ENCODE data around the gene RWDD2A. TPM values are rescaled to one million over a fixed set of nuclear protein-coding genes. Genes with fewer than 3 reads are reported as not detected.

Gene RWDD2A
- 4.1 and 8.3 TPM in 2 replicates for total RNA-seq (2011; cell fraction: chromatin; rRNA removed; ENCODE audit: low replicate concordance)
- 4.3 and 5.0 TPM in 2 replicates for total RNA-seq (2011; cell fraction: nucleolus; rRNA removed)
- 6.2 and 6.4 TPM in 2 replicates for total RNA-seq (2011; cell fraction: nucleoplasm; rRNA removed)
- 1.5 and 1.8 TPM in 2 replicates for total RNA-seq (2014; rRNA removed)
- 1.8 and 1.9 TPM in 2 replicates for total RNA-seq (2014; rRNA removed; fragmentation: Illumina TruSeq; extraction: Trizol)
- 1.6 TPM in 2 replicates for total RNA-seq (2015; rRNA removed; fragmentation: Illumina TruSeq; extraction: Trizol)
- 1.7 and 2.0 TPM in 2 replicates for total RNA-seq (2021)
- polyA plus RNA-seq (2011; rRNA removed) = 4.7 and 4.8 TPM in 2 replicates
- polyA plus RNA-seq (2011; cell fraction: cytosol; rRNA removed) = 1.1 and 2.8 TPM in 2 replicates
- 3.9 and 7.0 TPM in 2 replicates for polyA plus RNA-seq (2011; cell fraction: nucleus; rRNA removed)
- polyA plus RNA-seq (2012) = 1.6 and 3.9 TPM in 2 replicates
- polyA plus RNA-seq (2014; fragmentation: Illumina TruSeq; extraction: Trizol) = 2.0 and 2.1 TPM in 2 replicates
- polyA plus RNA-seq (2014; fragmentation: Nextera tagmentation; extraction: Ambion mirVana) = 1 to 10 TPM; 2.5 to 3.6 TPM
- polyA plus RNA-seq (2014; rRNA removed) = 1.8 and 2.6 TPM in 2 replicates
- 3.7 and 6.2 TPM in 2 replicates for polyA minus RNA-seq (2011; rRNA and poly(A)+ RNA removed)
- 1.2 and 1.4 TPM in 2 replicates for polyA minus RNA-seq (2011; cell fraction: cytosol; rRNA and poly(A)+ RNA removed)
- 2.8 and 7.2 TPM in 2 replicates for polyA minus RNA-seq (2011; cell fraction: nucleus; rRNA and poly(A)+ RNA removed)
- percentile 71 among the genes with signal in this experiment for Bru-seq, nascent RNA
- percentile 63 among the genes with signal in this experiment for BruChase-seq, experiment 1, labeled RNA remaining after a 2-hour chase
- BruChase-seq, experiment 2, labeled RNA remaining after a 6-hour chase = percentile 62 among the genes with signal in this experiment
- long read RNA-seq, experiment 1, partial matches to known transcripts = 2 of 7 reads
- long read RNA-seq, experiment 1, other reads (novel, unspliced or antisense) = 1 of 7 reads
- long read RNA-seq, experiment 2, partial matches to known transcripts = 0 of 3 reads
- long read RNA-seq, experiment 2, other reads (novel, unspliced or antisense) = 2 of 3 reads
- long read RNA-seq, experiment 3, partial matches to known transcripts = 1 of 8 reads
- long read RNA-seq, experiment 3, other reads (novel, unspliced or antisense) = 3 of 8 reads

- peak within 1 kb of the TSS; percentile 87 for H3K27ac ChIP-seq (ENCODE audit: extremely low read depth, low read depth, low read length)
- BruUV-seq (replicated peaks) = TSS peak; percentile 48
- peaks cover 42% of the 10 kb centered on the region for H3K79me2 ChIP-seq (ENCODE audit: control insufficient read depth, insufficient read depth, low read length)
- H3K36me3 ChIP-seq (ENCODE audit: control insufficient read depth, insufficient read depth, low read length) = peaks cover 40% of the 10 kb centered on the region
- no peaks in the 10 kb centered on the region for H3K9me3 ChIP-seq (replicated peaks; ENCODE audit: control insufficient read depth, insufficient read depth, low read depth, low read length)
- ChIA-PET POLR2A (interaction anchor here (0.7 to 1.0 kb wide), 3 partner anchors 9 to 11 kb away, joined by 3 read pairs; no protein-coding TSS in a partner anchor), CTCF (ENCODE audit: low intra/inter-chr PET ratio) (no interaction called here)
- no peaks in the 10 kb centered on the region for H3K9me1 ChIP-seq (ENCODE audit: control insufficient read depth, insufficient read depth, low read length)
- peak within 1 kb of the TSS; percentile 98 for H2AFZ ChIP-seq (ENCODE audit: low read depth, low read length)
- under 1% methylated on average over 72 of the region's 88 CpGs for WGBS (ENCODE audit: insufficient coverage, low coverage, missing lambda C conversion rate)
- DNase-seq (ENCODE audit: extremely low read depth in 1 of 4, low spot score in 3 of 4) (peak; percentile 94 to 96 (median 96)), FAIRE-seq (peak; percentile 85), ATAC-seq (peak; percentile 98)
- intact Hi-C loops (cut with micrococcal nuclease) = loop anchor here (2.0 kb wide), 1 partner anchor 124 kb away; no protein-coding TSS in a partner anchor
- peak within 1 kb of the TSS; percentile 85 to 92 for H3K9ac ChIP-seq (ENCODE audit: insufficient read depth in 1 of 2, low read depth in 2 of 2, low read length in 2 of 2)
- H3K27me3 ChIP-seq (ENCODE audit: control insufficient read depth in 2 of 2, insufficient read depth in 2 of 2, low read length in 2 of 2) = no peaks in the 10 kb centered on the region
- H3K4me2 ChIP-seq (ENCODE audit: insufficient read depth, low read length) = peak within 1 kb of the TSS; percentile 88
- H4K20me1 ChIP-seq (replicated peaks; ENCODE audit: control insufficient read depth, insufficient read depth, low read length) = 0 out of 2 replicates have a peak, but pooled peaks cover 3% of the 10 kb centered on the region
- peak within 1 kb of the TSS; percentile 97 for H3K4me3 ChIP-seq
- H3K4me1 ChIP-seq (replicated peaks in 1 of 2; ENCODE audit: control insufficient read depth in 2 of 2, insufficient read depth in 2 of 2, low read length in 2 of 2) = peaks cover 6 to 14% of the 10 kb centered on the region in 2 experiments; a peak in 4 of 5 replicates
- in situ Hi-C loops (cut with MboI) = loop anchor here (25.0 kb wide), 1 partner anchor 956 kb away; the partner anchor contains the start of gene IBTK
- TF ChIP-seq MYC (IDR thresholded peaks at IDR 0.05; ENCODE audit: low read depth, low read length) (peak; percentile 41; the same call in 1 of the 2 replicates), MYC (CRISPR knock-in tag; IDR thresholded peaks at IDR 0.05; ENCODE audit: borderline replicate concordance, low read depth) (no peak), FIP1L1 (IDR thresholded peaks at IDR 0.05; ENCODE audit: low read depth, low read length, poor library complexity, severe bottlenecking) (peak; percentile 52), ZBTB7A (IDR thresholded peaks at IDR 0.05; ENCODE audit: borderline replicate concordance, control insufficient read depth, low read depth, low read length) (peak; percentile 84), ELF1 (tag; IDR thresholded peaks at IDR 0.05) (peak; percentile 75), REST (IDR thresholded peaks at IDR 0.05; ENCODE audit: borderline replicate concordance) (no peak), REST (CRISPR knock-in tag; IDR thresholded peaks at IDR 0.05; ENCODE audit: low read depth) (peak; percentile 41; the same call in 1 of the 2 replicates)
Observed at GRCh38 chr6:83192871-83193746, at the start of gene RWDD2A, which contains the start of gene PGM3. TSS of gene RWDD2A (plus strand) at chr6:83193357. CDS start at chr6:83194452, 1,095 bp downstream. TSS of gene PGM3 (minus strand) at chr6:83193265. CDS start at chr6:83191012, 2,253 bp downstream.

Data from K562 (cell line).